DMS114 treated with DMSO at 0.1 percent for 48 hours (cell line): ENCODE data around the gene RAB41.
"Not testable (repeated sequence)": the region's sequence is repeated elsewhere in the genome, so short reads cannot be mapped to it uniquely, and the experiment has no call there.

Source experiments
- DNase-seq: peaks from one replicate; lab custom pipeline; 2025; ENCODE audit not compliant: unreplicated experiment; lab: John Stamatoyannopoulos, UW

RAB41 gene

GRCh38 chrX:70289793-70290770, 8.1 kb downstream of the RAB41 start, which contains the start of the genes KIF4A and PDZD11:
KIF4A (plus strand) TSS chrX:70290104; CDS start chrX:70290459, 355 bp downstream.
PDZD11 (minus strand) TSS chrX:70289927; CDS start chrX:70289341, 586 bp downstream.
- peak; percentile 78 for DNase-seq

DNA sequence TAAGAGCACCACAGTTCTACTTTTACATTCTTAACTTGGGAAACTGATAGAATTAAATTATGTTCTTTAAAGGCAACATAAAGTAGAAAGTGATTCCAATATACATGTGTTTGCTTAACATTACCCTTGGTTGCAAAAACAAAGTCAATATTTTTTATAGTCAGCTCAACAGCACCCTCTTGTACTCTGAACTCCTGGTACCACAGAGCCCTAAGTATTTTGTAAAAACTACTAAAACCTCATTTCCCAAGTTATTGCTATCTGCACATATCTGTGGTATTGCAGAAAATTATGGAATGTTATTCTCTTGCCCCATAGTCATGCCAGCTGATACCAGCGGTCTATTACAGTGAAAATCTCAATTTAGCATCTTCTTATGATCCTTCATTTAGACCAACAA, 10.8 kb downstream of the RAB41 start:
- no peak for DNase-seq

DNA sequence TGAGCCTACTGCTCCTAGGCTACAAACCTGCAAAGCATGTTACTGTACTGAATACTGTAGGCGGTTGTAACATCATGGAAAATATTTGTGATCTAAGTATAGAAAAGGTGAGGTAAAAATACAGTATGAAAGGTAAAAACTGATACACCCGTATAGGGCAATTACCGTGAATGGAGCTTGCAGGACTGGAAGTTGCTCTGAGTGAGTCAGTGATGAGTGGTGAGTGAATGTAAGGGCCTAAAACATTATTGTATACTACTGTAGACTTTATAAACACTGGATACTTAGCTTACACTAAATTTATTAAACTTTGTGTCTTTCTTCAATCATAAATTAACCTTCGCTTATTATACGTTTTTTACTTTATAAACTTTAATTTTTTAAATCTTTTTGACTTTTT, 11.6 kb downstream of the RAB41 start:
- no peak for DNase-seq

DNA sequence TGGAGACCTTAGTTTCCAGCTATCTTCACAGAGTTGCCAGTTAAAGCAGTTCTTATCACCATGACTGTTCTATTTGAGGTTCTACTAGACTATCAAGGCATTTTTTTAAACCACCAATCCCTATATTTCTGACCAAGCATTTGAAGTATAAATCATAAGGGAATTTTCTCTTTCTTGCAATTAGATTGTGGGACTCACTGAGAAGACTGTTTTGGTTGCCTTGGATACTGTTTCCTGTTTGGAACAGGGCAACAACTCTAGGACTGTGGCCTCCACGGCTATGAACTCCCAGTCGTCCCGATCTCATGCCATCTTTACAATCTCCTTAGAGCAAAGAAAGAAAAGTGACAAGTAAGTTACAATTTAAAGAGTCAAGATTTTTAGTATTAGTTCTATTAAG, 19.7 kb downstream of the RAB41 start:
- no peak for DNase-seq

DNA sequence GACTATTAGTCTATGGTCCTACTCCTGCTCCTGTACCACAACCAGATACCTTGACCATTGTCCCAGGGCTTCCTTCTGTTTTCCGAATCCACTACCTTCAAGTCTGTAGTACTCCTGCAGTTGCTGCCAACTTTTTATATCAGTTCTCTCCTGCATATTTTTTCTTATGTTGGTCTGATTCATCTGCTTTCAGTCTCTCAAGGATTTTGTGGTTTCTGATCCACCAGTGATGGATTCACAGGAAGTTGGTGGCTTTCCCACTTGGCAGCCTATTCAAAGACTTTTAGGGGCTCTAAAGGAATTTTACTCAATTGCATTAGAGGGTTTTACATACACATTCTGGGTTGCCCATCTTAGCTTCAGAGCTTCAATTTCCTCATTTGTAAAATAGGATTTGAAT, 31.5 kb downstream of the RAB41 start:
- no peak for DNase-seq

GRCh38 chrX:70322784-70323183, 40.8 kb downstream of the RAB41 start:
- no peak for DNase-seq

GRCh38 chrX:70323628-70324027, 41.7 kb downstream of the RAB41 start:
- not testable (repeated sequence) for DNase-seq

DNA sequence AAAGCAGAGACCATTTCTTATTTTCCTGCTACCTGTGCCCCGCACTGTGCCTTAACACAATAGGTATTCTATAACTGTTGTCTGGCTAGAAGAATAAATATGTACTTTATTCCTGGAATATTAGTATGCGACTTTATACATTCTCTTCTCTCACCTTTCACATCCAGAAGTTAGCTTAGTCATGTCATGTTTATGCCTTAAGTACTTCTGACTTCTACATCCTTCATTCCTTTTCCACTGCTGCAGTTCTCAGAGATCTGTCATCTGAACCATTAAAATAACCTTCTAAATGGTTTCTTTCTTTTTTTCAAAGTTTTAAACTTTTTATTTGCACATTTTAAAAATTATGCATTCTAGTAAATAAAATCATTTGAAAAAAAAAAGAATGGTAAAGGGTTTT, 42.4 kb downstream of the RAB41 start:
- DNase-seq, result no peak

- no peak for DNase-seq
Observed at GRCh38 chrX:70331161-70331560, 49.2 kb downstream of the RAB41 start.

GRCh38 chrX:70332600-70332999, 50.6 kb downstream of the RAB41 start:
- no peak for DNase-seq
